H1 (cell line): ENCODE results near the gene CACNA1D.
"Not testable (repeated sequence)": the region's sequence is repeated elsewhere in the genome, so short reads cannot be mapped to it uniquely, and the experiment has no call there.

Experiments
- CEBPB ChIP-seq: IDR thresholded peaks from 2 replicates; pipeline ENCODE4 v1.6.1; 2012; ENCODE audit warnings: low read depth, low read length
- GABPA ChIP-seq: IDR thresholded peaks from 2 replicates; pipeline ENCODE4 v1.6.1; 2011; ENCODE audit warnings: mild to moderate bottlenecking, low read length, moderate library complexity, borderline replicate concordance; ENCODE audit not compliant: insufficient read depth
- JUND ChIP-seq: IDR thresholded peaks from 2 replicates; pipeline ENCODE4 v1.6.1; 2011; ENCODE audit warnings: mild to moderate bottlenecking, improper control_type of control experiment, low read length
- MAFK ChIP-seq: IDR thresholded peaks from 2 replicates; pipeline ENCODE4 v1.6.1; 2012; ENCODE audit warnings: low read depth, mild to moderate bottlenecking, improper control_type of control experiment, low read length
- NRF1 ChIP-seq: IDR thresholded peaks from 2 replicates; pipeline ENCODE4 v1.6.1; 2011; ENCODE audit warnings: mild to moderate bottlenecking, low read depth, low read length, improper control_type of control experiment
- PHF8 ChIP-seq: fragments of 200-600 bp; sonication (generic); conservative IDR thresholded peaks from 2 replicates; pipeline ENCODE4 v1.7.1; 2012; ENCODE audit warnings: low read depth, mild to moderate bottlenecking, inconsistent platforms, low read length, moderate library complexity
- POLR2A ChIP-seq, 2 experiments: IDR thresholded peaks; 1 replicate in 1 of 2; 2 replicates in 1 of 2; pipeline ENCODE4 v1.6.1; 2011; ENCODE audit warnings: low read depth in 2 of 2, low read length in 2 of 2, mild to moderate bottlenecking in 2 of 2; ENCODE audit errors: control extremely low read depth in 1 of 2
- POLR2AphosphoS5 ChIP-seq: IDR thresholded peaks from 2 replicates; pipeline ENCODE4 v1.6.1; 2011; ENCODE audit warnings: low read depth, low read length
- SRF ChIP-seq: IDR thresholded peaks from 2 replicates; pipeline ENCODE4 v1.6.1; 2011; ENCODE audit warnings: mild to moderate bottlenecking, low read depth, low read length, moderate library complexity
- TBP ChIP-seq: IDR thresholded peaks from 2 replicates; pipeline ENCODE4 v1.6.1; 2011; ENCODE audit warnings: low read depth, low read length, improper control_type of control experiment
- TCF12 ChIP-seq: IDR thresholded peaks from 2 replicates; pipeline ENCODE4 v1.6.1; 2011; ENCODE audit warnings: low read depth, mild to moderate bottlenecking, low read length
- TEAD4 ChIP-seq: IDR thresholded peaks from 2 replicates; pipeline ENCODE4 v1.6.1; 2012; ENCODE audit warnings: low read depth, low read length, inconsistent platforms, mixed read lengths
- TF ChIP-seq, protein P1 (sequence below), 3 experiments: IDR thresholded peaks; 1 replicate in 2 of 3; 2 replicates in 1 of 3; pipeline versions ENCODE4 v1.5.1 to v1.6.1; 2011; ENCODE audit warnings: low read length in 3 of 3, mild to moderate bottlenecking in 3 of 3, inconsistent platforms in 2 of 3, low read depth in 1 of 3, moderate library complexity in 1 of 3; ENCODE audit not compliant: insufficient read depth in 1 of 3; ENCODE audit errors: control extremely low read depth in 1 of 3

DNA sequence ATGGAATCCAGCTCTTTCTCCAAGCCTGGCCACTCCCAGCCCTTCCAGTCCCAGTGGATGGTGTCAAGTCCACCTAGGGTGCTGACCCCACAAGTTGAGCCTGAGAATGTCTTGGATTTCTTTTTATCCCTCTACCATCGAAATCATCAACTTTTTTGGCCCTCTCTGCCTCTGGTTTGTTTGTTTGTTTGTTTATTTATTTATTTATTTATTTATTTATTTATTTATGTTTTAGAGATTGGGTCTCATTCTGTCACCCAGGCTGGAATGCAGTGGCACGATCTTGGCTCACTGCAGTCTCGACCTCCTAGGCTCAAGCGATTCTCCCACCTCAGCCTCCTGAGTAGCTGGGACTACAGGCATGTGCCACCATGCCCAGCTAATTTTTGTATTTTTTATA is 77.8 kb downstream of the CACNA1D start:
- TF ChIP-seq PHF8; TCF12; TBP; GABPA; MAFK; CEBPB; POLR2A (IDR thresholded peaks at IDR 0.05; ENCODE audit: control extremely low read depth in 1 of 2, low read depth in 2 of 2, low read length in 2 of 2); NRF1; TEAD4; SRF; POLR2AphosphoS5; JUND: not testable (repeated sequence)
- TF ChIP-seq, protein P1, sequence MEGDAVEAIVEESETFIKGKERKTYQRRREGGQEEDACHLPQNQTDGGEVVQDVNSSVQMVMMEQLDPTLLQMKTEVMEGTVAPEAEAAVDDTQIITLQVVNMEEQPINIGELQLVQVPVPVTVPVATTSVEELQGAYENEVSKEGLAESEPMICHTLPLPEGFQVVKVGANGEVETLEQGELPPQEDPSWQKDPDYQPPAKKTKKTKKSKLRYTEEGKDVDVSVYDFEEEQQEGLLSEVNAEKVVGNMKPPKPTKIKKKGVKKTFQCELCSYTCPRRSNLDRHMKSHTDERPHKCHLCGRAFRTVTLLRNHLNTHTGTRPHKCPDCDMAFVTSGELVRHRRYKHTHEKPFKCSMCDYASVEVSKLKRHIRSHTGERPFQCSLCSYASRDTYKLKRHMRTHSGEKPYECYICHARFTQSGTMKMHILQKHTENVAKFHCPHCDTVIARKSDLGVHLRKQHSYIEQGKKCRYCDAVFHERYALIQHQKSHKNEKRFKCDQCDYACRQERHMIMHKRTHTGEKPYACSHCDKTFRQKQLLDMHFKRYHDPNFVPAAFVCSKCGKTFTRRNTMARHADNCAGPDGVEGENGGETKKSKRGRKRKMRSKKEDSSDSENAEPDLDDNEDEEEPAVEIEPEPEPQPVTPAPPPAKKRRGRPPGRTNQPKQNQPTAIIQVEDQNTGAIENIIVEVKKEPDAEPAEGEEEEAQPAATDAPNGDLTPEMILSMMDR (IDR thresholded peaks at IDR 0.05; ENCODE audit: control extremely low read depth in 1 of 3, insufficient read depth in 1 of 3, low read depth in 1 of 3, low read length in 3 of 3): not testable (repeated sequence)
